ENCODE measurements around the gene C1QTNF8.

Gene C1QTNF8

GRCh38 chr16:1066584-1067172 is 29.4 kb downstream of the C1QTNF8 start:
- H3K9me3 ChIP-seq, result no peaks in the 10 kb centered on the region

GRCh38 chr16:1065469-1066128 is 30.4 kb downstream of the C1QTNF8 start:
- H3K9ac ChIP-seq, result no peak overlapping the region
- H3K4me2 ChIP-seq, result no peak overlapping the region
- H4K20me1 ChIP-seq, result peaks cover 23% of the 10 kb centered on the region; the same call in 1 of the 2 replicates
- H3K4me3 ChIP-seq, result no peak overlapping the region
- TF ChIP-seq Cebpa-rat (IDR thresholded peaks at IDR 0.05), result no peak
- H3K27ac ChIP-seq, result no peak overlapping the region
- peaks cover 85% of the 10 kb centered on the region for H3K27me3 ChIP-seq
- no peaks in the 10 kb centered on the region for H3K36me3 ChIP-seq
- H3K9me3 ChIP-seq, result no peaks in the 10 kb centered on the region
- H3K4me1 ChIP-seq, result peaks cover 25% of the 10 kb centered on the region

More at GRCh38 chr16:1066584-1067172, 29.4 kb downstream of the C1QTNF8 start:
- Histone ChIP-seq H3K9ac (no peak overlapping the region), H3K27ac (no peak overlapping the region), H3K36me3 (no peaks in the 10 kb centered on the region), H3K27me3 (peaks cover 96% of the 10 kb centered on the region), H3K4me1 (peaks cover 25% of the 10 kb centered on the region), H4K20me1 (peaks cover 23% of the 10 kb centered on the region; the same call in 1 of the 2 replicates), H3K4me2 (no peak overlapping the region), H3K4me3 (no peak overlapping the region)
- no peak for TF ChIP-seq Cebpa-rat (IDR thresholded peaks at IDR 0.05)

- Histone ChIP-seq H4K20me1 (peaks cover 16% of the 10 kb centered on the region; the same call in 1 of the 2 replicates), H3K9ac (no peak overlapping the region), H3K36me3 (no peaks in the 10 kb centered on the region), H3K27ac (no peak overlapping the region), H3K27me3 (peaks cover 70% of the 10 kb centered on the region), H3K4me3 (no peak overlapping the region), H3K4me2 (no peak overlapping the region), H3K4me1 (peaks cover 11% of the 10 kb centered on the region), H3K9me3 (peaks cover 13% of the 10 kb centered on the region)
- no peak for TF ChIP-seq Cebpa-rat (IDR thresholded peaks at IDR 0.05)
These were observed 32.3 kb downstream of the C1QTNF8 start for GRCh38 chr16:1063728-1064127.

- no peak overlapping the region for H3K4me3 ChIP-seq
- peaks cover 20% of the 10 kb centered on the region for H3K9me3 ChIP-seq
- TF ChIP-seq Cebpa-rat (IDR thresholded peaks at IDR 0.05), result no peak
- no peak overlapping the region for H3K4me2 ChIP-seq
- H3K9ac ChIP-seq, result no peak overlapping the region
- H4K20me1 ChIP-seq, result peaks cover 11% of the 10 kb centered on the region; the same call in 1 of the 2 replicates
- peaks cover 3% of the 10 kb centered on the region; the same call in 1 of the 2 replicates for H3K4me1 ChIP-seq
- H3K36me3 ChIP-seq, result no peaks in the 10 kb centered on the region
- H3K27me3 ChIP-seq, result peaks cover 62% of the 10 kb centered on the region
- H3K27ac ChIP-seq, result no peak overlapping the region
These were observed 33.1 kb downstream of the C1QTNF8 start for GRCh38 chr16:1062895-1063294.

- Histone ChIP-seq H3K9ac (no peak overlapping the region), H3K4me2 (no peak overlapping the region), H3K36me3 (no peaks in the 10 kb centered on the region), H3K9me3 (peaks cover 30% of the 10 kb centered on the region), H3K27me3 (peaks cover 59% of the 10 kb centered on the region), H3K4me3 (no peak overlapping the region), H3K27ac (no peak overlapping the region), H3K4me1 (no peaks in the 10 kb centered on the region), H4K20me1 (peaks cover 11% of the 10 kb centered on the region; the same call in 1 of the 2 replicates)
- TF ChIP-seq Cebpa-rat (IDR thresholded peaks at IDR 0.05), result no peak
These were observed 34.1 kb downstream of the C1QTNF8 start for GRCh38 chr16:1061769-1062505.

GRCh38 chr16:1060416-1061340 is 35.4 kb downstream of the C1QTNF8 start:
- peaks cover 33% of the 10 kb centered on the region for H3K9me3 ChIP-seq
- TF ChIP-seq Cebpa-rat (IDR thresholded peaks at IDR 0.05), result no peak
- H3K4me1 ChIP-seq, result no peaks in the 10 kb centered on the region
- H3K9ac ChIP-seq, result no peak overlapping the region
- no peaks in the 10 kb centered on the region for H3K36me3 ChIP-seq
- peaks cover 51% of the 10 kb centered on the region for H3K27me3 ChIP-seq
- no peak overlapping the region for H3K4me3 ChIP-seq
- no peak overlapping the region for H3K4me2 ChIP-seq
- peaks cover 11% of the 10 kb centered on the region; the same call in 1 of the 2 replicates for H4K20me1 ChIP-seq
- H3K27ac ChIP-seq, result no peak overlapping the region

GRCh38 chr16:1059310-1059709 is 36.7 kb downstream of the C1QTNF8 start:
- Histone ChIP-seq H3K27ac (no peak overlapping the region), H3K4me1 (peaks cover 11% of the 10 kb centered on the region), H3K4me3 (no peak overlapping the region), H3K27me3 (peaks cover 37% of the 10 kb centered on the region), H3K4me2 (no peak overlapping the region), H3K9ac (no peak overlapping the region), H4K20me1 (peaks cover 6% of the 10 kb centered on the region; the same call in 1 of the 2 replicates), H3K36me3 (no peaks in the 10 kb centered on the region), H3K9me3 (peaks cover 33% of the 10 kb centered on the region)
- no peak for TF ChIP-seq Cebpa-rat (IDR thresholded peaks at IDR 0.05)

- H3K4me2 ChIP-seq, result no peak overlapping the region
- peaks cover 21% of the 10 kb centered on the region for H3K4me1 ChIP-seq
- H4K20me1 ChIP-seq, result no peaks in the 10 kb centered on the region
- no peak overlapping the region for H3K27ac ChIP-seq
- H3K4me3 ChIP-seq, result no peak overlapping the region
- H3K36me3 ChIP-seq, result no peaks in the 10 kb centered on the region
- peaks cover 33% of the 10 kb centered on the region for H3K9me3 ChIP-seq
- TF ChIP-seq Cebpa-rat (IDR thresholded peaks at IDR 0.05), result no peak
- H3K9ac ChIP-seq, result no peak overlapping the region
- H3K27me3 ChIP-seq, result peaks cover 26% of the 10 kb centered on the region
These were observed 37.8 kb downstream of the C1QTNF8 start for GRCh38 chr16:1058216-1058615.

Measured in BLaER1 (cell line).